Measurements from ENCODE around the gene ZNF555. TPM values are rescaled to one million over a fixed set of nuclear protein-coding genes. Genes with fewer than 3 reads are reported as not detected.
A peak's percentile ranks its signal among the peaks of the same experiment; 100 is the strongest.

ZNF555 gene
- total and polyA plus RNA-seq, 2 of the 13 experiments (the other 11 are each of a cell fraction or from before 2014, with no cell fraction given), result 5.0 to 8.0 TPM

DNA sequence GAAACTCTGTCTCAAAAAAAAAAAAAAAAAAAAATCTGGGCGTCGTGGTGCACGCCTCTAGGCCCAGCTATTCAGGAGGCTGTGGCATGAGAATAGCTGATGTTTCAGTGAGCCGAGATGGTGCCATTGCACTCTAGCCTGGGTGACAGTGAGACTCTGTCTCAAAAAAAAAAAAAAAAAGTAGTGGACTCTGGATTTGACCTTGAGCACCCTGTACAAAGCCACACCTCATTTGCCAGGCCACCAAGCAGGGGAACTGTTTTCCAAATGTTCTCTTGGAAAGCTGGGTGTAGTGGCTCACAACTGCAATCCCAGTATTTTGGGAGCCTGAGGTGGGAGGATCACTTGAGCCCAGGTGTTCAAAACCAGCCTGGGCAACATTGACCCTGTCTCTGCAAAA, 3.8 kb upstream of the ZNF555 start (continued):
- TF ChIP-seq ZNF549 (CRISPR knock-in tag; IDR thresholded peaks at IDR 0.05) (no peak), ZNF17 (CRISPR knock-in tag; IDR thresholded peaks at IDR 0.05) (no peak), GATAD2A (CRISPR knock-in tag; IDR thresholded peaks at IDR 0.05) (peak; percentile 67; the same call in 1 of the 2 replicates), ZNF878 (CRISPR knock-in tag; IDR thresholded peaks at IDR 0.05) (no peak), ATF1 (CRISPR knock-in tag; IDR thresholded peaks at IDR 0.05) (0 out of 2 replicates have a peak, but pooled peaks have one; percentile 32), MAFG (CRISPR knock-in tag; IDR thresholded peaks at IDR 0.05) (no peak), REXO4 (CRISPR knock-in tag; IDR thresholded peaks at IDR 0.05; ENCODE audit: borderline replicate concordance) (no peak), KDM6A (CRISPR knock-in tag; IDR thresholded peaks at IDR 0.05; ENCODE audit: low read depth) (no peak), HNF4A (CRISPR knock-in tag; IDR thresholded peaks at IDR 0.05) (peak; percentile 71; the same call in 1 of the 2 replicates), POLR2G (IDR thresholded peaks at IDR 0.05; ENCODE audit: low read depth, low read length) (peak; percentile 35; the same call in 1 of the 2 replicates), ERF (CRISPR knock-in tag; IDR thresholded peaks at IDR 0.05) (0 out of 2 replicates have a peak, but pooled peaks have one; percentile 28), CEBPB (IDR thresholded peaks at IDR 0.05; ENCODE audit: borderline replicate concordance, low read depth, low read length) (no peak)

DNA sequence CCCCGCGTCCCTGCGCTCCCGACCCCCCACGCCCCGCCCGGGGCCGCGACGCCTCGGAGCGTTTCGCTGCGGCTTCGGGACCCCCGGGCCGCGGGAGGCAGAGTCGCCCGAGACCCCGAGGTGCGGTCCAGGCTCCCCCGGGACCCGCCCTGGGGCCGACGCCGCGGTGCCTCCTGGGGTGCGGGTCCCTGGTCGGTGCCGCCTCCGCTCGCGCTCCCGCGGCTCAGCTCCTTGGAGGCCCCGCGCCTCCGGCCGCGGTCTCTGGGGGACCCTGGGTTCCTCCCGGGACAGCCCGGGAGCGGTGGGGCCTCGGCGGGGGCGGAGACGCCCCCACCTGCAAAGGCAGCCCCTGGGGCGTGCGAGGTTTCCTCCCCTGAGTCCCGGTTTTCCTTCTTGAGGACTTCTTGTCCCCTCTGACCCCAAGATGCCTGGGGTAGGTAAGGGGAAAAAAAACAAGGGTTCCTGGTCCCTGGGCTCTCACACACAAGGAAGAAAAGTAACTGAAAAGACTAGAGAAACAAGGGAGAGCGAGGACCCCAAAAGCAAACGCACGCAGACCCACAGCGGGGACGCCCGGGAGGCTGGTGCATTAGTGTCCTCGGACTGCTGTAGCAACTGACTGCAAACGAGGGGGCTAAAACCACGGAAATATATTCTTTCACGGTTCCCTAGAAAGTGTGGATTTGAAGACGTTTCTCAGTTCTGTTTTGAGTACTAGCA, 740 bp downstream of the ZNF555 start:
- ChIA-PET POLR2A (interaction anchor here (0.6 to 2.4 kb wide), 12 partner anchors 13 to 385 kb away, joined by 3 to 49 read pairs (median 5); partner anchors contain the start of genes LMNB2, SGTA, THOP1 and ZNF554), CTCF (ENCODE audit: low intra/inter-chr PET ratio, low total read pairs) (no interaction called here)
- Histone ChIP-seq H3K4me1 (ENCODE audit: insufficient read depth, low read length) (peaks cover 72% of the 10 kb centered on the region), H2AFZ (ENCODE audit: low read length) (no peak overlapping the region), H3K9me3 (ENCODE audit: low read length) (no peaks in the 10 kb centered on the region), H3K36me3 (replicated peaks in 1 of 2; ENCODE audit: control insufficient read depth in 1 of 2, insufficient read depth in 2 of 2, low read length in 2 of 2) (peaks cover 0 to 2% of the 10 kb centered on the region in 2 experiments; a peak in 3 of 5 replicates), H3K27ac (ENCODE audit: extremely low read length, insufficient read depth, low read length) (peak overlapping the region; percentile 48), H3K27me3 (ENCODE audit: control insufficient read depth in 1 of 2, insufficient read depth in 2 of 2, low read length in 2 of 2) (no peaks in the 10 kb centered on the region), H3K79me2 (ENCODE audit: insufficient read depth, low read length) (peaks cover 37% of the 10 kb centered on the region), H3K9ac (ENCODE audit: insufficient read depth, low read depth, low read length) (peak overlapping the region; percentile 83), H3K4me2 (ENCODE audit: low read depth, low read length) (peak overlapping the region; percentile 90), H4K20me1 (ENCODE audit: insufficient read depth, low read length) (no peaks in the 10 kb centered on the region), H3K4me3 (replicated peaks in 1 of 3; ENCODE audit: insufficient read depth in 1 of 3, low read depth in 2 of 3, low read length in 3 of 3) (peak overlapping the region; percentile 76 to 92 (median 83))
- WGBS (ENCODE audit: low lambda C conversion rate), result 2% methylated on average over 18 of the region's 62 CpGs
- intact Hi-C loops (cut with micrococcal nuclease; ENCODE audit: unreplicated experiment), result loop anchor here (2.0 kb wide), 1 partner anchor 21 kb away; no protein-coding TSS in a partner anchor
- ATAC-seq (no peak), FAIRE-seq (no peak), DNase-seq (ENCODE audit: low spot score) (no peak)
- no TSS peak for BruUV-seq (replicated peaks)
- in situ Hi-C loops (cut with HindIII; ENCODE audit: extremely low pct_ligation_motif_present, low pct_unique_long_range_greater_than_20kb), result no loop called here
- peak; percentile 22; the same call in 1 of the 2 replicates for TF ChIP-seq ZNF232 (CRISPR knock-in tag; IDR thresholded peaks at IDR 0.05; ENCODE audit: borderline replicate concordance)
- TF ChIP-seq, protein P1, sequence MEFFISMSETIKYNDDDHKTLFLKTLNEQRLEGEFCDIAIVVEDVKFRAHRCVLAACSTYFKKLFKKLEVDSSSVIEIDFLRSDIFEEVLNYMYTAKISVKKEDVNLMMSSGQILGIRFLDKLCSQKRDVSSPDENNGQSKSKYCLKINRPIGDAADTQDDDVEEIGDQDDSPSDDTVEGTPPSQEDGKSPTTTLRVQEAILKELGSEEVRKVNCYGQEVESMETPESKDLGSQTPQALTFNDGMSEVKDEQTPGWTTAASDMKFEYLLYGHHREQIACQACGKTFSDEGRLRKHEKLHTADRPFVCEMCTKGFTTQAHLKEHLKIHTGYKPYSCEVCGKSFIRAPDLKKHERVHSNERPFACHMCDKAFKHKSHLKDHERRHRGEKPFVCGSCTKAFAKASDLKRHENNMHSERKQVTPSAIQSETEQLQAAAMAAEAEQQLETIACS (CRISPR knock-in tag; IDR thresholded peaks at IDR 0.05), result no peak
- TF ChIP-seq GABPA (IDR thresholded peaks at IDR 0.05; ENCODE audit: low read depth, low read length), result no peak
- no peak for TF ChIP-seq GABPA (CRISPR knock-in tag; IDR thresholded peaks at IDR 0.05; ENCODE audit: low read depth)
- TF ChIP-seq ZNF777 (CRISPR knock-in tag; IDR thresholded peaks at IDR 0.05), result no peak
- TF ChIP-seq ZNF713 (CRISPR knock-in tag; IDR thresholded peaks at IDR 0.05), result 0 out of 2 replicates have a peak, but pooled peaks have one; percentile 31
- TF ChIP-seq, protein P2, sequence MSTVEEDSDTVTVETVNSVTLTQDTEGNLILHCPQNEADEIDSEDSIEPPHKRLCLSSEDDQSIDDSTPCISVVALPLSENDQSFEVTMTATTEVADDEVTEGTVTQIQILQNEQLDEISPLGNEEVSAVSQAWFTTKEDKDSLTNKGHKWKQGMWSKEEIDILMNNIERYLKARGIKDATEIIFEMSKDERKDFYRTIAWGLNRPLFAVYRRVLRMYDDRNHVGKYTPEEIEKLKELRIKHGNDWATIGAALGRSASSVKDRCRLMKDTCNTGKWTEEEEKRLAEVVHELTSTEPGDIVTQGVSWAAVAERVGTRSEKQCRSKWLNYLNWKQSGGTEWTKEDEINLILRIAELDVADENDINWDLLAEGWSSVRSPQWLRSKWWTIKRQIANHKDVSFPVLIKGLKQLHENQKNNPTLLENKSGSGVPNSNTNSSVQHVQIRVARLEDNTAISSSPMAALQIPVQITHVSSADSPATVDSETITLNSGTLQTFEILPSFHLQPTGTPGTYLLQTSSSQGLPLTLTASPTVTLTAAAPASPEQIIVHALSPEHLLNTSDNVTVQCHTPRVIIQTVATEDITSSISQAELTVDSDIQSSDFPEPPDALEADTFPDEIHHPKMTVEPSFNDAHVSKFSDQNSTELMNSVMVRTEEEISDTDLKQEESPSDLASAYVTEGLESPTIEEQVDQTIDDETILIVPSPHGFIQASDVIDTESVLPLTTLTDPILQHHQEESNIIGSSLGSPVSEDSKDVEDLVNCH (CRISPR knock-in tag; IDR thresholded peaks at IDR 0.05), result no peak
- no peak for TF ChIP-seq PCBP1 (IDR thresholded peaks at IDR 0.05; ENCODE audit: borderline replicate concordance, low read depth, low read length)
- TF ChIP-seq, protein P3, sequence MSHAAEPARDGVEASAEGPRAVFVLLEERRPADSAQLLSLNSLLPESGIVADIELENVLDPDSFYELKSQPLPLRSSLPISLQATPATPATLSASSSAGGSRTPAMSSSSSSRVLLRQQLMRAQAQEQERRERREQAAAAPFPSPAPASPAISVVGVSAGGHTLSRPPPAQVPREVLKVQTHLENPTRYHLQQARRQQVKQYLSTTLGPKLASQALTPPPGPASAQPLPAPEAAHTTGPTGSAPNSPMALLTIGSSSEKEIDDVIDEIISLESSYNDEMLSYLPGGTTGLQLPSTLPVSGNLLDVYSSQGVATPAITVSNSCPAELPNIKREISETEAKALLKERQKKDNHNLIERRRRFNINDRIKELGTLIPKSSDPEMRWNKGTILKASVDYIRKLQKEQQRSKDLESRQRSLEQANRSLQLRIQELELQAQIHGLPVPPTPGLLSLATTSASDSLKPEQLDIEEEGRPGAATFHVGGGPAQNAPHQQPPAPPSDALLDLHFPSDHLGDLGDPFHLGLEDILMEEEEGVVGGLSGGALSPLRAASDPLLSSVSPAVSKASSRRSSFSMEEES (CRISPR knock-in tag; IDR thresholded peaks at IDR 0.05), result no peak
